PFSK-1 (cell line): Measurements from ENCODE around the gene TESMIN.

Experiments used
- FOXP2 ChIP-seq: optimal IDR thresholded peaks from 2 replicates; pipeline ENCODE3; 2011; ENCODE audit warnings: borderline replicate concordance, control low read depth, inconsistent platforms; ENCODE audit not compliant: insufficient read depth; ENCODE audit errors: extremely low read length, extremely low read depth
- POLR2AphosphoS5 ChIP-seq: IDR thresholded peaks from 2 replicates; pipeline ENCODE4 v1.6.1; 2012; ENCODE audit warnings: low read depth, mild to moderate bottlenecking, control low read depth, low read length, moderate library complexity
- REST ChIP-seq, 2 experiments: IDR thresholded peaks; 2 replicates each; pipeline versions ENCODE4 v1.6.1 to v1.8.0; 2011 to 2012; ENCODE audit warnings: low read depth in 2 of 2, low read length in 2 of 2, control low read depth in 1 of 2, inconsistent platforms in 1 of 2, mild to moderate bottlenecking in 1 of 2, moderate library complexity in 1 of 2; ENCODE audit not compliant: insufficient read depth in 1 of 2
- SIN3A ChIP-seq: IDR thresholded peaks from 2 replicates; pipeline ENCODE4 v1.6.1; 2012; ENCODE audit warnings: mild to moderate bottlenecking, low read length, moderate library complexity, borderline replicate concordance; ENCODE audit not compliant: insufficient read depth
- TAF1 ChIP-seq: IDR thresholded peaks from 2 replicates; pipeline ENCODE4 v1.6.1; 2012; ENCODE audit warnings: low read length, control low read depth, borderline replicate concordance; ENCODE audit not compliant: insufficient read depth

Gene TESMIN

DNA sequence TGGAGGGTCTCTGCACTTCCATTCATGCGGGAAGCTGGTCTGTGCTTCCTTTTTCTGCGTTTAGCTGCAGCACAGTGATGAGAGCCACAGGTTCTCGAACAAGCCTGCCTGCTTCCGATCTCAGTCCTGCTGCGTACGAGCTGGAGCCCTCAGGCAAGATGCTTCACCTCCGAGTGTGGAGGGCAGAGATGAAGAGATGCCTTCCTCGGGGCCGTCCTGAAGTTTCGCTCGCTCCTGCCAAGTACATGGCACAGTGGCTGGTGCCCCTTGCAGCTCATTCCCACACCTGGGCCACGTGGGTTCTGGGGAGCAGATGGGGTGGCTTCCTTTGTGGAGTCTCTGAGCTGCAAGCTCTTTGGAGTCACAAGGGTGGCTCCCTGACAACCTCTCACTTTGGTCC is 19.5 kb upstream of the TESMIN start:
- TF ChIP-seq TAF1 (no peak), POLR2AphosphoS5 (no peak), SIN3A (no peak), REST (IDR thresholded peaks at IDR 0.05; ENCODE audit: insufficient read depth in 1 of 2, low read depth in 2 of 2, low read length in 2 of 2) (no peak), FOXP2 (no peak)

GRCh38 chr11:68767672-68768071 is 16.4 kb upstream of the TESMIN start:
- TF ChIP-seq TAF1 (no peak), FOXP2 (no peak), POLR2AphosphoS5 (no peak), REST (IDR thresholded peaks at IDR 0.05; ENCODE audit: insufficient read depth in 1 of 2, low read depth in 2 of 2, low read length in 2 of 2) (no peak), SIN3A (no peak)

DNA sequence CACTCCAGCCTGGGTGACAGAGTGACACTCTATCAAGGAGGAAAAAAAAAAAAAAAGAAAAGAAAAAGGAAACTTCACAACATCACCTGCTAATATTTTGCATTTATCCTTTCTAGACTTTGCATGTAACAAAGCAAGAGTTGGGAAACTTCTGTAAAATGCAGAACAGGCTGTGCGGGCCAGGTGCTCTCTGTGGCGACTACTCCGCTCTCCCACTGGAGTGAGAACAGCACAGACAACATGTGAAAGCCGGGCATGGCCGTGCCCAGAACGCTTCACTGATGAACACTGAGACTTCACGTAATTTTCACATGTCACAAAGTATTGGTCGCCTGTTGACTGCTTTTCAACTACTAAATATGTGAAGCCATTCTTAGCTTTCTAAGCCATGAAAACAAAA is 15.5 kb upstream of the TESMIN start:
- TF ChIP-seq SIN3A = no peak
- TF ChIP-seq REST (IDR thresholded peaks at IDR 0.05; ENCODE audit: insufficient read depth in 1 of 2, low read depth in 2 of 2, low read length in 2 of 2) = no peak
- no peak for TF ChIP-seq FOXP2
- no peak for TF ChIP-seq POLR2AphosphoS5
- no peak for TF ChIP-seq TAF1

DNA sequence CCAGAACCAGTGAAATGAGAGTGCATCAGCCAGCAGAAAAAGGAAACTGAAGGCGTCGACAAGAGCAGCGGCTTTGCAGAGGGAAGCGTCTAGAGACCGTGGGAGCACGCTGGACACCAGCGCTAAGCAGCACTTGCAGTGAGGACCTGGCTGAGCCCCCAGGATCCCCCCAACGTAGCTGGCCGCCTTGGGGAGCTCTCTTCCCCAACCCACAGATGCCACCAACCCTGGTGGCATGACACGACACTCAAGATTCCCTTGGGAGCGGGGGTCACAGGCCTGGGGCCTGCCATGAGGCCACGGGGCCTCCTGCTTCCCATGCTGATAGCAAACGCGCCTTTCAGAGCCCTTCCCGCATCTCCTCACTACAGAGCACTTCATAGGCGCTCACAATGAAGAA is 13.4 kb upstream of the TESMIN start:
- TF ChIP-seq FOXP2 (no peak), TAF1 (no peak), POLR2AphosphoS5 (no peak), REST (IDR thresholded peaks at IDR 0.05; ENCODE audit: insufficient read depth in 1 of 2, low read depth in 2 of 2, low read length in 2 of 2) (no peak), SIN3A (no peak)

DNA sequence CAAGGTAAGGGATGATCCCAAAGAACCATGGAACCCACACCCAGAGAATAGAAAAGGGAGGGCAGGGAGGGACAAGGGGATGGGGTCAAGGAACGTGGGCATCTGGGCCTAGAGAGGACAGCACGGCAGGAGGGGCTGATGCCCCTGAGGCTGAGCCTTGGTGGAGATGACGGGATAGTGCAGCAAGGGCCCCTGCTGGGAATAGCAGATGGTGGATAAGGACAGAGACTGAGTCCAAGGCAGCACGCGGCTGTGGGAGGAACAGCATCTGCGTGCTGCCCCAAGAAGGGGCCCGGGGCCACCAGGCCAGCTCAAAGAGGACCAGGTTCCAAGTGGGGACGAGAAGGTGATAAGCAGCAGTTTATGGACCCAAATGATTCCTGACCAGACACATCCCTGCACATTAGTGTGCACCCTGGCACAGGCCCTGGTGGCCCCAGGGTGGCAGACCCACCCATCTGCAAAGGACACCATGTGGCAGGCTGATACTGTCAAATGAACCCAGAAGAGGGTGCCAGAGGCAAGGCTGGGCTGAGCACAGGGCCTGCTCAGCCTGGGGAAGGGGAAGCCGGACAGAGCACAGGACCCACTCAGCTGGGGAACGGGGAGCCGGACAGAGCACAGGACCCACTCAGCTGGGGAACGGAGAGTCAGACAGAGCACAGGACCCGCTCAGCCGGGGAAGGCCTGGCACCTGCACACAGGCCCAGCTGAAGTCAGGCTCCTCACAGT is 12.8 kb upstream of the TESMIN start:
- TF ChIP-seq TAF1 (no peak), REST (IDR thresholded peaks at IDR 0.05; ENCODE audit: insufficient read depth in 1 of 2, low read depth in 2 of 2, low read length in 2 of 2) (no peak), POLR2AphosphoS5 (no peak), SIN3A (no peak), FOXP2 (no peak)
